GM21737 (cell line): ENCODE results near the gene DDX52.
A peak's percentile ranks its signal among the peaks of the same experiment; 100 is the strongest.
"Not testable (repeated sequence)": the region's sequence is repeated elsewhere in the genome, so short reads cannot be mapped to it uniquely, and the experiment has no call there.

Experiments
- ATAC-seq: cut with Tn5 transposase; IDR thresholded peaks from one replicate; pipeline ENCODE4 v1.9.1; 2021; ENCODE audit warnings: mild to moderate bottlenecking, moderate library complexity; ENCODE audit not compliant: unreplicated experiment

Gene DDX52

DNA sequence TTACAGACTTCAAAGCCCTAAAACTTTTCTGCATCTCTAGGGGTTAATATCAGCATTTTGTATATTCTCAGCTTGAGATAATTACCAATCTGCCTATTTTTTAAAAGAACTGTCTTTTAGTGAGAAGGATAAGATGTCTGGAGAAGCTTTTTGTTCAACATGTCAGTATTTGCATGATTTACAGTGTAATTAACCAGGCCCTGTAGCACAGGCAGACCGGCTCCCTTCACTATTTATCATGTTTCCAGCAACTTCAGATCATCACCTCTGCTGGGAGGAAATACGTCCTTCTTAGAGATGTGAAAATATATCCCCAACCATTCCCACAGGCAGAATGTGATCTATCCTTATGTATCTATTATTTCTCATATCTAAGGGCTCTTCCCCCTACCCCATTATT lies 8.6 kb upstream of the DDX52 start:
- no peak for ATAC-seq

DNA sequence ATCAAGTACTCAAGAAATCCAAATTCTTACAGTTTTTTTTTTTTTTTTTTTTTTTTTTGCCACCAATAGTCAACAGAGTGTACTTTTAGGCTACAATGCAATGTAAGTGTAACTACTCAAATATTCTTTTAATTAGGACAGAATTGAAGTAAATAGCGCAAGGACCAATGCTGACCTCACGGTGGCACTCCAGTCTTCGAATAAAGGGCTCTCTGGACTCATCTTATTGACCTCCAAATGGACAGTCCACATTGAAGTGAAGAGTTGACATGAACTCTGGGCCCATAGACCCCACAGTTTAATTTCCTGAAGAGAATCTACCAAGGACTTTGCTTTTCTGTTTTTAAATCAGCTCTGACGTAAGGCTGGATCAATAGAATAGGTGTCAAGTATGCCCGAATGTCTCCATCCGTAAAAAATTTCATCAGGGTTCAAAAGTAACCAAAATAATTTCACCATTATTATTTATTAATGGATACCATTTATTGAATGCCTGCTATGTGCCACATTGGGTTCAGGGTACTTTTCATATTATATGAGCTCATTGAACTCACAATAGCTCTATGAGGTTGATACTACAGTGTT lies 7.3 kb upstream of the DDX52 start:
- ATAC-seq, result no peak

DNA sequence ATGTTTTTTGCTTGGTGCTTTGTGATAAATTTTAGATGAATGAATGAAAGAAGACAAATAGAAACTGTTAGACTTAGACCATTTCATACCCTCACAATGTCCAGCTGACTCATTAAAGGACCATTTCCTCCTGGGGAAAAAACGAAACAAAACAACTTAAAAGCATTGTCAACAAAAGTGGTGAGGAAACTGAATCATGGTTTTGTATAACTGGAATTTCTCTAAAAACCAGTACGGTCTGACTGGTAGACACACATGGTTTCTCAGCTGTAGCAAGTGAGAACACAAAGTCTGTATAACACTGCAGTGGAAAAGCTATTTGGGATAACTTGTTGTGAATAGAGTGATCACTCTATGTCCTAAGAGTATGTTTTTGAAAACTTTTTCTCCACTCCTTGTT lies 5.3 kb upstream of the DDX52 start:
- ATAC-seq, result no peak

DNA sequence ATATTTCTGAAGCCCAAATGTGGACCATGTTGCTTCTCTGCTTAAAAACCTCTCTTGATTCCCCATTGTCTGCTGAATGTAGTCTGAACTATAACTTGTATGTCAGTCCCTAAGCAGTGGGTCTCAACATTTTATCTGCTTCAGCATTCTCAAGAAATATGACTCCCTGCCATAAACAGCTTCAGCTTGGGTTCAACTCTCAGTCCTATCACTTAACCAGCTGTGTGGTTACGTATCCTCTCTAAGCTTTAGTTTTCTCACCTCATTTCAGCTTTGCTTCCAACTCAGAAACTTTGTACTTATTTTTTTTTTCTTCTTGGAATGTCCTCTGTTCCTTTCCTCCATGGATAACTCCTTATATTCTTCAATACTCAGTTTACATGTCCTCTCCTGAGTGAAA lies 4.6 kb upstream of the DDX52 start:
- no peak for ATAC-seq

DNA sequence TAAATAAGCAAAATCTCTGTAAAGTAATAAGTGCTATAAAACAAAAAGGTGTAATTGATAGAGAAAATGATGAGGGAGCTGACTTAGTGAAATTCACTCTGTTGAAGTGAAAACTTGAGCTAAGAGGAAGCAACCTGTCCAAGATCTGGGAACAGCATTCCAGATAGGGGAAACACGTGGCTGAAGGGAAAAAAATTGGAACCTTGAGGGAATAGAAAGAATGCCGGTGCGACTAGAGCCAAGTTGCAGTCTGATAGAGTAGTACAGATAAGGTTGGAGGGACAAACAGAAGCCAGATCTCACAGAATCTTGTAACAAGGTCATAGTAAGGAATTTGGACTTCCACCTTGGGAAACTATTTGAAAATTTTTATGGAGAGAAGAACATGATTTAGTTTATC lies 623 bp upstream of the DDX52 start:
- no peak for ATAC-seq

DNA sequence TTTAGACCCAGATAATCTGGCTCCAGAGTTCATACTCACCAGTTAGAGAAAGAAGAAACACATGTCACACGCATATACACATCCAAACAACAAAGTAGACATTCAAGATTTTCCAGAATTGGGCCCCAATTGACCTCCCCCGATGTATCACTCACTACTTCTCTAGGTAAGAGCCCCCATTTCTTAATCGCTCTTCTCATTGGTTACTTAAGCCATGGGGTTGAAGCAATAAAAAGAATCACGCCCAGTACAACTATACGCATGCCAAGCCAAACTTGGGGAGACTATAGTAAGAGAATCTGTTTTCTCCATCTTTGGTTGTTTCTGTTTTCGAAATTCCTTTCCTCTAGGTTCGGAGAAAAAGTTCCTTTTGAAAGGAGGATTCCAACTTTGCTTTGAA lies 565 bp downstream of the DDX52 start:
- ATAC-seq, result no peak

DNA sequence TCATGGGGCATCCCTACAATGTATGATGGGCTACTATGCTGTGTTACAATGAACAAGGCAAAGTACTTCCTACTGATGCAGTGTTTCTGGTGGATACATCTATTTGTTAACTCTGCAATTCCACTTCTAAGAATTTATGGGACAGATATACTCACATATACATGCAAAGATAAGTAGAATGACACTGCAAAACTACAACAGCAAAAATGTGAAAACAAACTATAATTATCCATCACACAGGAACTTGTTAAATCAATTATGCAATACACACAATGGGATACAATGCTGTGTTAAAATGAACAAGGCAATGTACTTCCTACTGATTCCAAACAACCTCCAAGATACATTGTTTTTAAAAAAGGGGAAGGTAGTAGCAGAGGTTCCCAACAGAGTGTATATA lies 3.2 kb downstream of the DDX52 start:
- no peak for ATAC-seq

DNA sequence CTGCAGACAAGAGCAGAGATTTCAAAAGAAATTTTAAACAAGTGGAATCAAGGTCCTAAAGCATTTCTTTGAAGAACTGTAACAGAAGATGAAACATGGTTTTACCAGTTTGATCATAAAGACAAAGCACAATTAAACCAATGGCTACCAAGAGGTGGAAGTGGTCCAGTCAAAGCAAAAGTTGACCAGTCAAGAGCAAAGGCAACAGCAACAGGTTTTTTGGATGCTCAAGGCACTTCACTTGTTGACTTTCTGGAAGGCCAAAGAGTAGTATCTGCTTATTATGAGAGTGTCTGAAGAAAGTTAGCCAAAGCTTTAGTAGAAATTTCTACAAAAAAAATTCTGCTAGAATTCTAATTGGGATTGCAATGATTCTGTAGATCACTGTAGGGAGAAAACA lies 5.3 kb downstream of the DDX52 start:
- no peak for ATAC-seq

DNA sequence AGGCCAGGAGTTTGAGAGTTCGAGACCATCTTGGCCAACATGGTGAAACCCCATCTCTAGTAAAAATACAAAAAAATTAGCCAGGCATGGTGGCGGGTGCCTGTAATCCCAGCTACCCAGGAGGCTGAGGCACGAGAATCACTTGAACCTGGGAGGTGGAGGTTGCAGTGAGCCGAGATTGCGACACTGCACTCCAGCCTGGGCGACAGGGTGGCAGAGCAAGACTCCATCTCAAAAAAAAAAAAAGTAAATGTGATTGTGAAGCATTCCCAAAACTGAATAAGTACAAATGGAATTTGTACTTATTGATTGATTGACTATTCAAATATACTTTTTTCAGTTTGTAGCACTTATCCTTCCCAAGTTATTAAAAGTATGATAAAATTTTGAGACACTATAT lies 26.8 kb downstream of the DDX52 start:
- ATAC-seq, result not testable (repeated sequence)

DNA sequence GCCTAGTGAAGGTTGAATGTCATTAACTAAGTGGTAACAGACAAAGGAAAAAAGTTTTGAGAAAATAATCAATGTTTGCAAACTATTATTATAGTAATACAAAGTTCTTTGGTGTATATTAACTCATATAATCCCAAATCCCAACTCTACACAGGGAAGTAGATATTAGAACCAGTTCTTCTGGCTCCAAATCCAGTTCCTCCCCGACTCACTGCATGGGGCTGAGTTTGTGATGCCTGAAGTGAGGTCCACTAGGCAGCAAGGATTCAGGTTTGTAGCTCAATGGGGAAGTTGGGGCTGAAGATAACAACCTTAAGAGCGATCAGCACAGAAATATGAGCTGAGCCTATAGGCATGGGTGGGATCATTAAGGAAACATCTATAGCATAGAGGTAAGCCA lies 28.4 kb downstream of the DDX52 start:
- ATAC-seq, result no peak

DNA sequence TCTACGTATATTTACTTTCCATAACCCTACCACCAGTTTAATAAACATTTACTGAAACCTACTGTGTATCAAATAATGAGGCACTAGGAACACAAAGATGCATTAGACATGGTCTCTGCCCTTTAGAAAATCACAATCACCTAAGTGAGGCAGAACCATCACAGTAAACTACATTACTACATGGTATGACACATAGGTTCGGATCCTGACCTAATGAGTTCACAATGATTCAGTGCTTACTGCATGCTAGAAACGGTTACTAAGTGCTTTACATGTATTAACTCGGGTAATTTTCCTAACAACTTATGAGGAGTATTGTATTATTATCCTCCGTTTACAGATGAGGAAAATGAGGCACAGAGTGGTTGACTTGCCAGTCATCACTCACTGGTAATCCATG lies 28.9 kb downstream of the DDX52 start:
- no peak for ATAC-seq

DNA sequence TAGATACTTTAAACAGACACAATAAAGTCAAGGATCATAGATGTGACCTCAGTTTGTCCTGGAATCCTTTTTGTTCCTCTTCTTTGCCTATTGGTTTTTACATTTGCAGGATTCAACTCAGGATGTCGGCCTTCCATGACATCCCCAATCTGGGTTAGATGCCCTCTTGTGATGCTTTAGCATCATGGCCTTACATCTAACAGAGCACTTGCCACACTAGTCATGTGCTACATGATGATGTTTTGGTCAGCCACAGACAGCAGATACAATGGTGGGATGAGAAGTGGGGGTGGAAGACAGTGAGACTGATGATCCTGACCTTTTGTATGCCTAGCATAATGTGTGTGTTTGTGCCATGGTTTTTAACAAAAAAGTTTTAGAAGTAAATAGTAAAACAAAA lies 32.3 kb downstream of the DDX52 start:
- no peak for ATAC-seq

DNA sequence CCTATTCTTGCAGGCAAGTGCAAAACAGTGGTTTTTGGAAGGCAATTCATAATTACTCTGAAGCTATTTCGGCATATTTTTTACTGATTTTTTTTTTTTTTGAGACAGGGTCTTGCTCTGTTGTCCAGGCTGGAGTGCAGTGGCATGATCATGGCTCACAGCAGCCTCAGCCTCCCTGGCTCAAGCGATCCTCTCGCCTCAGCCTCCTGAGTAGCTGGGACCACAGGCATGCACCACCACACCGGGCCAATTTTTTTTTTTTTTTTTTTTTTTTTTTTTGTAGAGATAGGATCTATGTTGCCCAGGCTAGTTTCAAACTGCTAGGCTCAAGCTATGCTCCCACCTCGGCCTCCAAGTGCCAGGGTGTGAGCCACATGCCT lies 33.2 kb downstream of the DDX52 start:
- ATAC-seq, result not testable (repeated sequence)

DNA sequence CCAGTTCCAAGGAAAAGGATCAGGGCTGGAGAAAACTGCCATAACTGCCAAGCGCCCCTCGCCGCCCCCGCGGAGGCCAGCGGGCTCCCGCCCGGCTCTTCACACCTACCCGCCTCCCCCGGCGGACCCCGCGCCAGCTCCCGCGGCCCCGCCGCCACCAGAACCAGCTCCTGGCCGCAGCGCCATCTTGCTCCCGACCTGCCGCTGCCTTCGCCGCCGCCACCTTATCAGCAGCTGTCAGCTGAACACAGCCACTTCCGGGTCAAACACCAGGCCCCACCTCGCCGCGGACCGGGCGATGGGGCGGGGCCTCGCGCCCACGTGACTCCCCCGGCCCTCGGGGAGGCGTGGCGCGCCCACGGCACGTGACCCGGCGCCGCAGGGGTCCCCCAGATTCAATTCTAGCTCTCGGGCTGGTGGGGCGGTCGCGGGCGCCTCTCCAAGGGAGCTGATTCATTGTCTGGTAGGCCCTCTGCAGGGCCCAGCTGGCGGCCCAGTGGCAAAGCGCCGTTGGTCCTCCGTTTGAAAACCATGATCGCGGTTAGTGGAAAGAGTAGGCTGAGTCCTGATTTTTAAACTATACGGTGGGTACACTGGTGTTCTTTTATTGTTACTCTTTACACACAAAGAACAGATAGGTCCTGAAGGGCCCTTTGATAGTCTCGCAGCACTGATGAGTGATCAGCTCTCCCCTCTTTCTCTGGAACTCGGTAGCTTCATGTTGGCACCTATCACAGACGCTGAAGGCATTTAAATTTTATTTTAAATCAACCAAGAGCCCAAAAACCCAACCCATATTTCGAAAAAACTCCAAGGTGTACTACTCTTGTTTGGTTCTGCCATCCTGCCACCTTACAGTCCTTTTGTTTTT lies 33.8 kb downstream of the DDX52 start, which contains the start of gene SYNRG:
Gene SYNRG, minus strand, starts transcription at position 249 of the 871 bp plus-strand sequence. Its CDS starts 63 bp downstream, at position 186.
- ATAC-seq, result peak; percentile 87

DNA sequence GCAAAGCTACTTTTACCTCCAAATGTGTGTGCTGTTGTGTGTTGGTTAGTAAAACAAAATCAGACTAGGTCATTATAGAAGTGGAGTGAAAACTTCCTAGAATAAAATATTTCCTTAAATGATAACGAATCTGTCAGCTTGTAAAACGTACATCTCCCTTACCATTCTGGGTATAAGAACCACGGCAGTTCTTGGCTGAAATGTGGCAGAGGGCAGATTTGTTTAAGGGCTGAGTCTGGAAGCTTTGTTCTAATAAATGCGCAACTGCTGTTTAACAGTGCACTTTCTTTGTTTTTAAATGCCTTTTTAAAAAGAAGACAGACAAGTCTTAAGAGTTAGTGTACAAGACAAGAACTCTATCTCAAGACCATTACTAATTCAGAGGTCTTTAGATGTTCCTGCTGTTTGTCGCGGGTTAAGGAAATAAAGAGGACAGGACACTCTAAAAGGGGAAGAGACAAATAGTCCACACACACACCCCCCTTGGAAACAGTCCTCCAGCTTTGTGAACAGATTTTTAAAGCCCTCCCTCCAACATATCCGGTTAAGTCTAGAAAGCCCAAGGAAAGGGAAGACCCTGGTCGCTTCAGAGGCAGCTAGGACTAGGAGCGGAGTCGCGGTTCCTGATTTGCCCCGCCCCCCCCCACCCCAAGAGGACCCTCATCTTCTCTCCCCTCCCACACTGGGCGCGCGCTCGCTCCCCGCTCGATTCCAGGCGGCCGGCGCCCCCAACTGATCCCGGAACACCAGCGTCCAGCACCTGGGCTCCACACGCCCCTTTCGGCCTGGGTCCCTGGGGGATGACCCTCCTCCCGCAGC lies 34.7 kb downstream of the DDX52 start:
- peak; percentile 11 for ATAC-seq

DNA sequence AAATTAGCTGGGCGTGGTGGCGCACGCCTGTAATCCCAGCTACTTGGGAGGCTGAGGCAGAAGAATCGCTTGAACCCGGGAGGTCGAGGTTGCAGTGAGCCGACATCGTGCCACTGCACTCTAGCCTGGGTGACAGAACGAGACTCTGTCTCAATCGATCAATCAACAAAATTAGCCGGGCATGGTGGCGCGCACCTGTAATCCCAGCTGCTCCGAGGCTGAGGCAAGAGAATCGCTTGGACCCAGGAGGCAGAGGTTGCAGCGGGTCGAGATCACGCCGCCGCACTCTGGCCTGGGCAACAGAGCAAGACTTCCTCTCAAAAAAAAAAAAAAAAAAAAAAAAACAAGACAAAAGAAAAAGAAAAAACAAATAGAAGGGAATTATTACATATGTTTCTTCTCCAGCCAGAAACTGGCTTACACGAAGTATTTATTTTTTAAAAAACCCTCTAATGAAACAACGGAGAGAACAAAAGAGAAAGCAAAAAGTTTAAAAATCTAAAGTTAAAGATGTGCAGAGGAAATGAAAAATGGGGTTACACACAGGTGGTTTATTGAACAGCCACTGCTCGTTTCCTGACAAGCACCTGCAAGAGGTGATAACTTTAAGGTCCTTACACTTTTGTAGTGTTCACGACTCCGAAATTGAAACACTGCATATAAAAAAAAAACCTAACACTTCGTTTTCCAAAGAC lies 35.5 kb downstream of the DDX52 start:
- no peak for ATAC-seq

DNA sequence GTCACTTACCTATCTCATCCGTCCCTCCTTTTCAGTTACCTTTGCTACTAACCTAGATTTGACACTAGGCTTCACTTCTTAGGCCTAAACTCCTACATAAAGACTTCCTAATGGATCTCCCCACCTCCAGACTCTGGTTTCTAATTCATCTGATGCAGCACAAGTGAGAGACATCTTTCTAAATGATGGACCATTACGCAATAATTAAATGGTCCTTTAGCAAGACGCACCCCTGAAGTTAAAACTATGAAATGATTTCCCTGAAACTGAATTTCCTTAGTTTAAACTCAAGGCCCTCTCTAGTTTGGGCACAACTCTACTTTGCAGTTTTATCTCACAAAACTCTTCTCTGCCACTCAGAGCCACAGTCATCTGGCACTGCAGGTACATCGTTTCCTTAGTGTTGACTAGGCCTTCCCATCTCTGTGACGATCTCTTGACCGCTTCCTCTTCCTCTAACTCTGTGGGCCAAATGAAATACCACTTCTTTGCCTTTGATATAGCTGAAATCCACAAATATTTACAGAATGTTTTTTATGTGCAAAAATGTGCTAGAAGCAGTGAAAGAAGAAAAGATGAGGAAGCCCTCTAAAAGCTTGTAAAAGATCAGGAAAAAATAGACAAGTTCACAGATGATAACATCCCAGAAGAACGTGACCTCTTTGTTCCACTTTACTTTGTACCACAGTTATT lies 37.3 kb downstream of the DDX52 start:
- ATAC-seq, result no peak

DNA sequence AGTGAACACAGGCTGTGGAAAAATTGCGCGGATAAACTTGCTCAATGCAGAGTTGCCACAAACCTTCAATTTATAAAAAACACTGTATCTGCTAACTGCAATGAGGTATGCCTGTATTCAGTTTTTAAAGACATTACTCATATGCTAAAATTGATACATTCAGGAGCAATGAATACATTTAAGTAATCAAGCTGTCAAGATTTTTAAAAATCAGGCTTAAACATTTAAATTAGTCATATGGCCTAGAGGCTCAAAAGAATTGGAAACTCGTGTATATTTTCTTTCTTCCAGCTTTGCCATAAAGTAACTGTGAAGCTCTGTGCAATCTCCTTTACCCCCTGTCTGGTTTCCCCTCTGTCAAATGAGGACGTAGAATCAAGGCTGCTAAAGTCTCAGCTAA lies 38.2 kb downstream of the DDX52 start:
- no peak for ATAC-seq

DNA sequence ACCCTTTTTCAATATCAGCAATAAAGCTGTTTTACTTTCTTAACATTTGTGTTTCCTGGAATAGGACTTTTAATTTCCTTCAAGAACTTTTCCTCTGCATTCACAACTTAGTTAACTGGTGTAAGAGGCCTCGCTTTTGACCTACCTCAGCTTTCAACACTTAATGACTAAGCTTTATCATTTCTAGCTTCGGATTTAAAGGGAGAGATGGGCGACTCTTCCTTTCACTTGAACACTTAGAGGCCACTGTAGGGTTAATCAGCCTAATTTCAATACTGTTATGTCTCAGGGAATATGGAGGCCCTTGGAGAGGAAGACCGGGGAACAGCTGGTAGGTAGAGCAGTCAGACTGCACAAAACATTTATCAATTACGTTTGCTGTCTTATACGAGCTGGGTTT lies 38.7 kb downstream of the DDX52 start:
- ATAC-seq, result no peak

DNA sequence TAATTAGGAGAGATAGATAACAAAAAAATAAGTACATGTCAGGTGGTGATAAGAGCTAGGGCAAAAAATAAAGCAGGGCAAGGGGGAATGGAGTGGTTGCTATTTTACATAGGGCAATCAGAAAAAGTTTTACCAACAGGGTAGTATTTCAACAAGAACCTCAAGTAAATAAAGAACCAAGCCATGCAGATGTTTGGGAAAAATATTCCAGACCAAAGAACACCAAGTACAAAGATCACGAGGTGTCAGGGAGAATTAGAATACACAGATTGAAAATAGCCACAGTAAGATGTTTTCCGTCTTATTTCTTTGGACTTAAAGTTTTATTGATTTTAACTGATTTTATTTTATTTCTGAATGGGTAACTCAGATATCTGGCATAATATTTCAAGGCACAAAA lies 45.1 kb downstream of the DDX52 start:
- ATAC-seq, result no peak

DNA sequence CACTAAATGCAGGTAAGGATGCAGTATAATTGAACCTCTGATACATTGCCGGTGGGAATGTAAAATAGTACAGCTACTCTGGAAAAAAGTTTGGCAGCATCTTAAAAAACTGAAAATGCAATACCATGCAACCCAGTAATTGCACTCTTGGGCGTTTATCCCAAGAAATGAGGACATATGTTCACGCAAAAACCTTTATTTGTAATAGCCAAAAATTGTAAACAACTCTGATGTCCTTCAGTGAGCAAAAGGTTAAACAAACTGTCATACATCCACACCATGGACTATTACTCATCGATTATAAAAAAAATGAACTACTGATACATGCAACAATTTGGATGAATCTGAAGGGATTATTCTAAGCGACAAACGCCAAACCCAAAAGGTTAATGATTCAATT lies 51.0 kb downstream of the DDX52 start:
- ATAC-seq, result no peak
